ENCODE data around the gene AP3B1.

AP3B1 gene

GRCh38 chr5:78137290-78137689 lies 157.2 kb downstream of the AP3B1 start:
- no peak overlapping the region for H3K4me3 ChIP-seq (ENCODE audit: insufficient read depth, low read length, poor library complexity, severe bottlenecking)
- TF ChIP-seq EZH2phosphoT487 (conservative IDR thresholded peaks at IDR 0.05; ENCODE audit: low read length) (no peak), CTCF (IDR thresholded peaks at IDR 0.05; ENCODE audit: insufficient read depth, low read length, poor library complexity, severe bottlenecking) (no peak)

DNA sequence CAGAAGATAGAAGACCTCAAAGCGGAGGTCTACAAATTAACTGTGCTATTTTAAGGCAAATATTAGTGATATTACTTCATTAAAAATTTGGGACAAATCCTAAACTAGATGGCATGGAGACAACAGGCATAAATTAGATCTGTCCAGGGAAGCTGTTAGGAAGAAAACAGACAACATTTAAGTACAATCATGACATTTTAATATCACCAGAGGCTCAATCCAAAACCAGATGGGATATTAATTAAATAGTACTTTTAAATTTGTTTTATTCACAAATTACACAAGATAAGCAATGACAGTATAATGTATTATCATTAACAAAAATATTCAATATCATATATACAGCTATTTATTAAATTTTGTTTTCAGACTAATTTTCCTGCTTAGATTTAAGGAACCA lies 161.1 kb downstream of the AP3B1 start:
- no peaks in the 10 kb centered on the region for H3K27me3 ChIP-seq (ENCODE audit: low read length)
- H3F3A ChIP-seq (ENCODE audit: insufficient read depth) = no peaks in the 10 kb centered on the region
- no peaks in the 10 kb centered on the region for H3K79me2 ChIP-seq (ENCODE audit: insufficient read depth, low read length)
- H3K27ac ChIP-seq (ENCODE audit: low read depth, low read length) = no peak overlapping the region
- H3K4me2 ChIP-seq (ENCODE audit: low read depth, low read length, poor library complexity, severe bottlenecking) = no peak overlapping the region
- H3K9me3 ChIP-seq (ENCODE audit: insufficient read depth, low read length) = no peaks in the 10 kb centered on the region
- no peak for TF ChIP-seq CTCF (IDR thresholded peaks at IDR 0.05; ENCODE audit: insufficient read depth, low read length, poor library complexity, severe bottlenecking)
- no peak for TF ChIP-seq EZH2phosphoT487 (conservative IDR thresholded peaks at IDR 0.05; ENCODE audit: low read length)
- H3K9ac ChIP-seq (ENCODE audit: low read length) = no peak overlapping the region
- no peaks in the 10 kb centered on the region for H4K20me1 ChIP-seq (ENCODE audit: low read depth, low read length)
- no peaks in the 10 kb centered on the region for H3K9me2 ChIP-seq (replicated peaks; ENCODE audit: insufficient read depth, low read length)
- H2AFZ ChIP-seq (ENCODE audit: low read depth, low read length, severe bottlenecking) = no peak overlapping the region
- no peak overlapping the region for H3K4me3 ChIP-seq (ENCODE audit: insufficient read depth, low read length, poor library complexity, severe bottlenecking)
- H3K36me3 ChIP-seq (ENCODE audit: low read length) = peaks cover 7% of the 10 kb centered on the region; the same call in 1 of the 2 replicates

More at GRCh38 chr5:78137290-78137689, 157.2 kb downstream of the AP3B1 start:
- H3K9me3 ChIP-seq (ENCODE audit: insufficient read depth, low read length) = no peaks in the 10 kb centered on the region
- H3K9me2 ChIP-seq (replicated peaks; ENCODE audit: insufficient read depth, low read length) = no peaks in the 10 kb centered on the region
- no peak overlapping the region for H3K27ac ChIP-seq (ENCODE audit: low read depth, low read length)
- no peak overlapping the region for H3K4me2 ChIP-seq (ENCODE audit: low read depth, low read length, poor library complexity, severe bottlenecking)
- H3K9ac ChIP-seq (ENCODE audit: low read length) = no peak overlapping the region
- no peak overlapping the region for H2AFZ ChIP-seq (ENCODE audit: low read depth, low read length, severe bottlenecking)
- H3K79me2 ChIP-seq (ENCODE audit: insufficient read depth, low read length) = no peaks in the 10 kb centered on the region
- H3K27me3 ChIP-seq (ENCODE audit: low read length) = no peaks in the 10 kb centered on the region
- no peaks in the 10 kb centered on the region for H4K20me1 ChIP-seq (ENCODE audit: low read depth, low read length)
- no peaks in the 10 kb centered on the region; the same call in 1 of the 2 replicates for H3F3A ChIP-seq (ENCODE audit: insufficient read depth)
- peaks cover 3% of the 10 kb centered on the region; the same call in 1 of the 2 replicates for H3K36me3 ChIP-seq (ENCODE audit: low read length)

DNA sequence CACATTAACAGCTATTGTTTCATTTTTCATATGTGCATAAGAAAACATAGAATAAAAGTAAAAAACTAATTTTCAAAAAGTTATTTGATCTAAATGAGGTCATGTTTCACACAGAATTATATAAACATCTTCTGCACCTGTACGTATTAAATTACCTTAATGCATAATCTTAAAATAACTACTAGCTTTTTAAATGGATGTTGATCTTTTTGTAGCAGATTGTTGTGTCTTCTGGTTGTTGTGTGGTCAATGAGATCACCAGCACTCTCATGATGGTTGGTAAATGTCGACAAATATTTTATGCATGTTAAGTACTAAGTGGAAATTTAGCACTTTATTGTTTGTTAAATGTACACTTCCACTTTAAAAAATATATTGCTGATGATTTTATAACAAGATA lies 162.0 kb downstream of the AP3B1 start:
- Histone ChIP-seq H3K4me3 (ENCODE audit: insufficient read depth, low read length, poor library complexity, severe bottlenecking) (no peak overlapping the region), H3K9me2 (replicated peaks; ENCODE audit: insufficient read depth, low read length) (no peaks in the 10 kb centered on the region), H2AFZ (ENCODE audit: low read depth, low read length, severe bottlenecking) (no peak overlapping the region), H3K9ac (ENCODE audit: low read length) (no peak overlapping the region), H3K27ac (ENCODE audit: low read depth, low read length) (no peak overlapping the region), H3K4me2 (ENCODE audit: low read depth, low read length, poor library complexity, severe bottlenecking) (no peak overlapping the region), H3F3A (ENCODE audit: insufficient read depth) (no peaks in the 10 kb centered on the region), H4K20me1 (ENCODE audit: low read depth, low read length) (no peaks in the 10 kb centered on the region), H3K79me2 (ENCODE audit: insufficient read depth, low read length) (no peaks in the 10 kb centered on the region), H3K36me3 (ENCODE audit: low read length) (peaks cover 7% of the 10 kb centered on the region; the same call in 1 of the 2 replicates), H3K27me3 (ENCODE audit: low read length) (no peaks in the 10 kb centered on the region), H3K9me3 (ENCODE audit: insufficient read depth, low read length) (no peaks in the 10 kb centered on the region)
- TF ChIP-seq EZH2phosphoT487 (conservative IDR thresholded peaks at IDR 0.05; ENCODE audit: low read length) (no peak), CTCF (IDR thresholded peaks at IDR 0.05; ENCODE audit: insufficient read depth, low read length, poor library complexity, severe bottlenecking) (no peak)

All from SU-DHL-6 (cell line).